WTC11 (cell line): ENCODE measurements around the gene KLB. TPM values are rescaled to one million over a fixed set of nuclear protein-coding genes. Genes with fewer than 3 reads are reported as not detected.
A peak's percentile ranks its signal among the peaks of the same experiment; 100 is the strongest.

Source experiments
- ATAC-seq: fragments of 200-7000 bp; cut with Tn5 transposase; 2 replicates; pipeline ENCODE4 v1.10.0; 2021; ENCODE audit warnings: mild to moderate bottlenecking, moderate library complexity
- CTCF ChIA-PET: fragments of 300-600 bp; sonication (Branson Sonifier 250); formaldehyde crosslinking; loops from one replicate; lab custom pipeline; 2021; ENCODE audit warnings: antibody characterized with exemption; lab: Charles Lee
- POLR2A ChIA-PET: fragments of 350-600 bp; sonication (Branson Sonifier 250); formaldehyde crosslinking; loops from one replicate; lab custom pipeline; 2021; ENCODE audit warnings: antibody characterized with exemption; lab: Charles Lee
- DNase-seq: peaks from one replicate; pipeline ENCODE4 v3.0.0; 2021; ENCODE audit warnings: low spot score
- H3K27ac Mint-ChIP-seq: 2 replicates; pipeline ENCODE4 v1.8.0; 2021; ENCODE audit warnings: mixed read lengths
- H3K27me3 Mint-ChIP-seq: 2 replicates; pipeline ENCODE4 v1.8.0; 2021; ENCODE audit warnings: low read depth, mild to moderate bottlenecking, moderate library complexity, mixed read lengths
- H3K36me3 Mint-ChIP-seq: 2 replicates; pipeline ENCODE4 v1.8.0; 2021; ENCODE audit warnings: mixed read lengths
- H3K4me1 Mint-ChIP-seq: 2 replicates; pipeline ENCODE4 v1.8.0; 2022; ENCODE audit warnings: mixed read lengths
- H3K4me3 Mint-ChIP-seq: 2 replicates; pipeline ENCODE4 v1.8.0; 2021; ENCODE audit warnings: mild to moderate bottlenecking, moderate library complexity, mixed read lengths
- H3K9me3 Mint-ChIP-seq: 2 replicates; pipeline ENCODE4 v1.8.0; 2021; ENCODE audit warnings: mixed read lengths
- FOXK1 ChIP-seq: sonication (generic); formaldehyde crosslinking; IDR thresholded peaks from 2 replicates; pipeline ENCODE4 v1.8.0; 2022; ENCODE audit warnings: mild to moderate bottlenecking, moderate library complexity, missing genetic modification reagents
- JAZF1 ChIP-seq: fragments of 250-450 bp; sonication (Bioruptor Pico); IDR thresholded peaks from 2 replicates; pipeline ENCODE4 v1.9.0; 2021; ENCODE audit warnings: moderate library complexity, mild to moderate bottlenecking, inconsistent platforms
- JUN ChIP-seq: sonication (generic); formaldehyde crosslinking; IDR thresholded peaks from 2 replicates; pipeline ENCODE4 v1.8.0; 2023; ENCODE audit warnings: mild to moderate bottlenecking, missing genetic modification reagents
- RORB ChIP-seq: fragments of 250-450 bp; sonication (Bioruptor Pico); IDR thresholded peaks from 2 replicates; pipeline ENCODE4 v1.9.0; 2021; ENCODE audit warnings: mild to moderate bottlenecking
- SMAD3 ChIP-seq: sonication (generic); formaldehyde crosslinking; IDR thresholded peaks from 2 replicates; pipeline ENCODE4 v1.8.0; 2022; ENCODE audit warnings: missing genetic modification reagents, mild to moderate bottlenecking, borderline replicate concordance
- TEAD1 ChIP-seq: sonication (generic); formaldehyde crosslinking; IDR thresholded peaks from 2 replicates; pipeline ENCODE4 v1.8.0; 2022; ENCODE audit warnings: mild to moderate bottlenecking, missing genetic modification reagents
- TP53 ChIP-seq: sonication (generic); formaldehyde crosslinking; IDR thresholded peaks from 2 replicates; pipeline ENCODE4 v1.8.1; 2023; ENCODE audit warnings: mild to moderate bottlenecking, missing genetic modification reagents
- ZBTB21 ChIP-seq: sonication (generic); formaldehyde crosslinking; IDR thresholded peaks from 2 replicates; pipeline ENCODE4 v1.8.1; 2023; ENCODE audit warnings: mild to moderate bottlenecking, missing genetic modification reagents, borderline replicate concordance
- ZNF121 ChIP-seq: sonication (generic); formaldehyde crosslinking; IDR thresholded peaks from 2 replicates; pipeline ENCODE4 v1.8.0; 2023; ENCODE audit warnings: missing genetic modification reagents
- ZNF416 ChIP-seq: fragments of 250-450 bp; sonication (Bioruptor Pico); IDR thresholded peaks from 2 replicates; pipeline ENCODE4 v1.9.0; 2021; ENCODE audit warnings: mild to moderate bottlenecking, inconsistent platforms
- total RNA-seq: library from RNA; stranded (reverse); gene quantifications from 3 replicates; pipeline ENCODE4 v1.2.3, GENCODE V29; 2021
- TF ChIP-seq, protein P1 (sequence below): sonication (generic); formaldehyde crosslinking; IDR thresholded peaks from 2 replicates; pipeline ENCODE4 v1.8.1; 2022; ENCODE audit warnings: missing genetic modification reagents, borderline replicate concordance
- TF ChIP-seq, protein P2 (sequence below): sonication (generic); formaldehyde crosslinking; IDR thresholded peaks from 2 replicates; pipeline ENCODE4 v1.8.1; 2022; ENCODE audit warnings: low read depth, missing genetic modification reagents, borderline replicate concordance
- TF ChIP-seq, protein P3 (sequence below): sonication (generic); formaldehyde crosslinking; IDR thresholded peaks from 2 replicates; pipeline ENCODE4 v1.8.1; 2023; ENCODE audit warnings: mild to moderate bottlenecking, missing genetic modification reagents
- TF ChIP-seq, protein P4 (sequence below): fragments of 250-450 bp; sonication (Bioruptor Pico); conservative IDR thresholded peaks from 2 replicates; pipeline ENCODE4 v1.9.0; 2021; ENCODE audit warnings: mild to moderate bottlenecking
- TF ChIP-seq, protein P5 (sequence below): sonication (generic); formaldehyde crosslinking; IDR thresholded peaks from 2 replicates; pipeline ENCODE4 v1.8.0; 2022; ENCODE audit warnings: mild to moderate bottlenecking, missing genetic modification reagents
- TF ChIP-seq, protein P6 (sequence below): sonication (generic); formaldehyde crosslinking; IDR thresholded peaks from 2 replicates; pipeline ENCODE4 v1.8.1; 2022; ENCODE audit warnings: mild to moderate bottlenecking, missing genetic modification reagents, moderate library complexity, borderline replicate concordance

KLB gene
- total RNA-seq, 1 experiment from 2014 or later, result not detected

DNA sequence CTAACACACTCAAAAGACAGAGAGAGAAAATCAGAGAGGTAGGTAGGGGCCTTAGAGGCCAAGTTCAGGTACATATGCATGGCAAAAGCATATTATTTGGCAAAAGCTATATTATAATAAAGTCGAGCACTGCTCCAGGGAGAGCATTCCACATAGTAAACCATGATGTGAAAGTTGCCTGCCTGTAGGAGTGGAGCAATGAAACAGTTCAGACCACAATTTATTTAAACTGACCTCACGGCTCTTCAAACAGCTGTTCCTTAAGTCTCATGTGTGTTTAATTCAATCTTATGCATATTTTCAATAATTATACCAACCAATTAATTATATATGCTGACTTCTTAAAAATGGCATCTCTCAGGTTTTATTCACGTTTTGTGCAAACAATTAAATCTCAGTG, 43.9 kb upstream of the KLB start (continued):
- TF ChIP-seq, protein P1, sequence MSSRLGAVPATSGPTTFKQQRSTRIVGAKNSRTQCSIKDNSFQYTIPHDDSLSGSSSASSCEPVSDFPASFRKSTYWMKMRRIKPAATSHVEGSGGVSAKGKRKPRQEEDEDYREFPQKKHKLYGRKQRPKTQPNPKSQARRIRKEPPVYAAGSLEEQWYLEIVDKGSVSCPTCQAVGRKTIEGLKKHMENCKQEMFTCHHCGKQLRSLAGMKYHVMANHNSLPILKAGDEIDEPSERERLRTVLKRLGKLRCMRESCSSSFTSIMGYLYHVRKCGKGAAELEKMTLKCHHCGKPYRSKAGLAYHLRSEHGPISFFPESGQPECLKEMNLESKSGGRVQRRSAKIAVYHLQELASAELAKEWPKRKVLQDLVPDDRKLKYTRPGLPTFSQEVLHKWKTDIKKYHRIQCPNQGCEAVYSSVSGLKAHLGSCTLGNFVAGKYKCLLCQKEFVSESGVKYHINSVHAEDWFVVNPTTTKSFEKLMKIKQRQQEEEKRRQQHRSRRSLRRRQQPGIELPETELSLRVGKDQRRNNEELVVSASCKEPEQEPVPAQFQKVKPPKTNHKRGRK (CRISPR knock-in tag), result no peak
- TF ChIP-seq, all 79 proteins: peak for 0

DNA sequence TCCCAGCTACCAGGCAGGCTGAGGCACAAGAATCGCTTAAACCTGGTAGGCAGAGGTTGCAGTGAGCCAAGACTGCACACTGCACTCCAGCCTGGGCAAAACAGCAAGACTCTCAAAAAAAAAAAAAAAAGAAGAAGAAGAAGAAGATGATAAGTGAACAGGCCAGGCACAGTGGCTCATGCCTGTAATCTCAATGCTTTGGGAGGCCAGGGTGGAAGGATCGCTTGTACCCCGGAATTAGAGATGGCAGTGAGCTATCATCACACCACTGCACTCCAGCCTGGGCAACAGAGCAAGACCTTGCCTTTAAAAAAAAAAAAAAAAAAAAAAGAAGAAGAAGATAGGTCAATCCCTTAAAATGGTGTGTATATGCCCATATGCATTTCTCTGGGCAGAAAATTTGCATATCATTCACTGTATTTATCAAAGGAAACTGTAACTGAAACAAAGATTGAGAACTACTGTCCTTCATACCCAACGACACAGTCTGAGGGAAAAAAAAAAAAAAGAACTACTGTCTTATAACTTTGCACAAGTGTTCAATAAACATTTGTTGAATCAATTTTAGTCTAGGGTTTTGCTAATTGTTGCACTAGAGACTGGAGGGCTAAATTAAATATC, 42.8 kb upstream of the KLB start:
- Mint-ChIP-seq H3K27me3 (peaks cover 27% of the 10 kb centered on the region), H3K27ac (no peak overlapping the region), H3K4me1 (peaks cover 8% of the 10 kb centered on the region), H3K9me3 (no peaks in the 10 kb centered on the region; the same call in 1 of the 2 replicates), H3K36me3 (no peaks in the 10 kb centered on the region; the same call in 1 of the 2 replicates), H3K4me3 (0 out of 2 replicates have a peak overlapping the region, but pooled peaks have one; percentile 43)
- TF ChIP-seq ZNF416 (CRISPR knock-in tag), result no peak
- TF ChIP-seq ZNF121, result 0 out of 2 replicates have a peak, but pooled peaks have one; percentile 8
- DNase-seq (no peak), ATAC-seq (no peak)
- ChIA-PET POLR2A (interaction anchor here (0.6 to 0.7 kb wide), 2 partner anchors 275 to 513 kb away, joined by 3 to 5 read pairs; partner anchors contain the start of gene SMIM14), CTCF (no interaction called here)

DNA sequence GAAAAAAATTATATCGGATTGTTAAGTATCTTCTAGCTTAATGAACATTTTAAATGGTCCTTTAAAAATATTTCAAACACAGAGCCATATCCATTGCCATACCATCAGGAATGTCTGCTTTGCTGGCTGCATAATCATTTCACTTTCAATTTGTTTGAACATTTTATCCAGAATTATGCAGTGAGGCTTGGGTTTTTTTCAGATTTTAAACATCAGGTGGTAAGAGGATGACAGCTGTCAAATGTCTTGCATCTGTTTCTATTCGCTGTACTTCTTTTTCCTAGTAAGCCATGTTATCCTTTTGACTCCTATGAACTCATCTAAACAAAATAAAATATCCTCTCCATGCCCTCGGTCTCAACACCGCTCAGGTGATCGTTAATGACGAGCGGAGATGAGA, 41.4 kb upstream of the KLB start:
- peaks cover 3% of the 10 kb centered on the region for H3K36me3 Mint-ChIP-seq
- peak overlapping the region; percentile 94 for H3K27ac Mint-ChIP-seq
- H3K4me1 Mint-ChIP-seq, result peaks cover 8% of the 10 kb centered on the region
- peaks cover 37% of the 10 kb centered on the region for H3K27me3 Mint-ChIP-seq
- CTCF ChIA-PET, result interaction anchor here (0.6 kb wide), 1 partner anchor 11 kb away, joined by 3 read pairs; no protein-coding TSS in a partner anchor
- no peak for TF ChIP-seq ZBTB21 (CRISPR knock-in tag)
- no peak for ATAC-seq
- H3K4me3 Mint-ChIP-seq, result peak overlapping the region; percentile 97
- no peak for DNase-seq
- POLR2A ChIA-PET, result interaction anchor here (2.1 kb wide), 1 partner anchor 94 kb away, joined by 6 read pairs; the partner anchor contains the start of genes LIAS and RPL9
- H3K9me3 Mint-ChIP-seq, result peaks cover 9% of the 10 kb centered on the region

DNA sequence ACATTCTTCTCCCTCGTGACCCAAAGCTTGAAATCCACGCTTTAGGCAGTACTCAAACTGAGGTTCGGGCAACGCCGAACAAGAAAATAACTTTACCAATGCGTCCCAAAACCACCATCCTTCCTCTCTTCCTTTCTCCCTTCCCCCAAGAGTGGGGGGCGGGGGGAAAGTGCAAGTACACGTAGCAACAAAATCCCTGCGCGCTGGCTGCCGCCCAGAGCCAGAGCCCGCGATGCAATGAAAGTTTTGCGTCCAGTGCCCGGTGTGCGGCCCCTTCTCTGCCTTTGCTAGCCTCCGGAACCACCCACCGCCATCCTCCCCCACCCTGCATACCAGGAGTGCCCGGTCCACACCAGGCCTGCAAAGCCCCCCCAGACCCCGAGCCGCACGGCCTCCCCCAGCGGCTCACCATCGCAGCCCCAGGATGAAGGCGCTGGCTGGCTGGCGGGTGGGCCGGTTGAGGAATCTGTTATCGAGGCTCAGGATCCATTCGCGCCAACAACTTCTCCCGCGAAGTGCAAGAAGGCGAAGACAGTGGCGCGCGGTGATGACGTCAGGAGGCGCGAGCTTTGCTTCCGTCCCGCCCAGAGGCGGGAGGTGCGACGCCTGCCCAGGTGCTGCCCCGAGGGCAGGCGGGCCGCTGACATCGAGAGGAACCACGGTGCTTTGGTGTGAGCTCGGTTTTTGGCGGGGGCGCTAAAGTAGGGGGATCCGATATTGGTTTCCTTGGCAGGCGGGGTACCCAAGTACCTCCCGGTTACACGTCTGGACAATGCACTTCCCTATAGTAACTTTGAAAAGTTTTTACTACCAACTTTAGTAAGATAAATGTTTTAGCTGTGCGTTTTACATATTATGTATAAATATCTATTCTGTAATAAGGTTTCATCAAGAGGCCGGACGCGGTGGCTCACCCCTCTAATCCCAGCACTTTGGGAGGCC, 40.6 kb upstream of the KLB start, which contains the start of gene RFC1:
Gene RFC1 (minus strand): TSS at position 533 of the 942 bp plus-strand sequence. CDS start 121 bp downstream, at position 412.
- ATAC-seq (peak; percentile 94), DNase-seq (peak; percentile 95)
- Mint-ChIP-seq H3K4me1 (peaks cover 8% of the 10 kb centered on the region), H3K27ac (peak within 1 kb of the TSS; percentile 94), H3K36me3 (peaks cover 8% of the 10 kb centered on the region), H3K4me3 (peak within 1 kb of the TSS; percentile 97), H3K9me3 (peaks cover 16% of the 10 kb centered on the region), H3K27me3 (peaks cover 42% of the 10 kb centered on the region)
- POLR2A ChIA-PET, result interaction anchor here (0.5 to 2.1 kb wide), 4 partner anchors 12 to 690 kb away, joined by 3 to 6 read pairs (median 3); partner anchors contain the start of genes LIAS and RPL9
- CTCF ChIA-PET, result interaction anchor here (0.6 to 1.5 kb wide), 3 partner anchors 61 to 111 kb away, joined by 3 to 5 read pairs (median 3); no protein-coding TSS in a partner anchor
- TF ChIP-seq, protein P2, sequence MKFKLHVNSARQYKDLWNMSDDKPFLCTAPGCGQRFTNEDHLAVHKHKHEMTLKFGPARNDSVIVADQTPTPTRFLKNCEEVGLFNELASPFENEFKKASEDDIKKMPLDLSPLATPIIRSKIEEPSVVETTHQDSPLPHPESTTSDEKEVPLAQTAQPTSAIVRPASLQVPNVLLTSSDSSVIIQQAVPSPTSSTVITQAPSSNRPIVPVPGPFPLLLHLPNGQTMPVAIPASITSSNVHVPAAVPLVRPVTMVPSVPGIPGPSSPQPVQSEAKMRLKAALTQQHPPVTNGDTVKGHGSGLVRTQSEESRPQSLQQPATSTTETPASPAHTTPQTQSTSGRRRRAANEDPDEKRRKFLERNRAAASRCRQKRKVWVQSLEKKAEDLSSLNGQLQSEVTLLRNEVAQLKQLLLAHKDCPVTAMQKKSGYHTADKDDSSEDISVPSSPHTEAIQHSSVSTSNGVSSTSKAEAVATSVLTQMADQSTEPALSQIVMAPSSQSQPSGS (CRISPR knock-in tag), result peak; percentile 98
- TF ChIP-seq TP53 (CRISPR knock-in tag) (peak; percentile 99), JUN (CRISPR knock-in tag) (peak; percentile 98), JAZF1 (CRISPR knock-in tag) (no peak), RORB (CRISPR knock-in tag) (no peak), TEAD1 (CRISPR knock-in tag) (peak; percentile 100), SMAD3 (peak; percentile 99), ZNF416 (CRISPR knock-in tag) (no peak), FOXK1 (CRISPR knock-in tag) (peak; percentile 99)
- TF ChIP-seq, protein P3, sequence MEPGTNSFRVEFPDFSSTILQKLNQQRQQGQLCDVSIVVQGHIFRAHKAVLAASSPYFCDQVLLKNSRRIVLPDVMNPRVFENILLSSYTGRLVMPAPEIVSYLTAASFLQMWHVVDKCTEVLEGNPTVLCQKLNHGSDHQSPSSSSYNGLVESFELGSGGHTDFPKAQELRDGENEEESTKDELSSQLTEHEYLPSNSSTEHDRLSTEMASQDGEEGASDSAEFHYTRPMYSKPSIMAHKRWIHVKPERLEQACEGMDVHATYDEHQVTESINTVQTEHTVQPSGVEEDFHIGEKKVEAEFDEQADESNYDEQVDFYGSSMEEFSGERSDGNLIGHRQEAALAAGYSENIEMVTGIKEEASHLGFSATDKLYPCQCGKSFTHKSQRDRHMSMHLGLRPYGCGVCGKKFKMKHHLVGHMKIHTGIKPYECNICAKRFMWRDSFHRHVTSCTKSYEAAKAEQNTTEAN (CRISPR knock-in tag), result peak; percentile 98
- TF ChIP-seq, protein P4, sequence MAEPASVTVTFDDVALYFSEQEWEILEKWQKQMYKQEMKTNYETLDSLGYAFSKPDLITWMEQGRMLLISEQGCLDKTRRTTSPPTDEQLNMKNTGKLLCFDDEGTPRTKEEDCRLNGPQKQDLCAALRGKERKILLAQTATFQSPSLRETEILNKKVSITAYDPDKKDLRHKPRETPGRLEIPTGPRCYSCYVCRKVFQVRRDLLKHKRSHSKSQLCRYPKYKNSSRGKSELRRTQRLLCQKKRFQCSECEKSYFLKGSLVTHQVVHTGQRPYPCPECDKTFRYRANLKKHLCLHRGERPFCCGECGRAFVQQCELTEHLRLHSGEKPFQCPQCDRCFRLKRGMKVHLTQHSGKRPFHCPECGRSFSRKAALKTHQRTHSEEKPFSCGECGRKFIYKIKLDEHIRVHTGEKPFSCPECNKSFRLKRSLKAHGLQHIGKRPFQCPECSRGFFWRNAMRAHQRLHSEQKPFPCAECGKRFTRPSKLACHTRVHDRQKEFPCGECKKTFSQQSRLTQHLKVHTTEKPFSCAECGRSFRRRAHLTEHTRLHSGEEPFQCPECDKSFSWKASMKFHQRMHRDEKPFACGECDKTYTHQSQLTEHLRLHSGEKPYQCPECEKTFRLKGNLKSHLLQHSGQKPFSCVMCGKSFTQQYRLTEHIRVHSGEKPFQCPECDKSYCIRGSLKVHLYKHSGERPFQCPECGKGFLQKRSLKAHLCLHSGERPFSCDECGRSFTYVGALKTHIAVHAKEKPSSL (CRISPR knock-in tag), result no peak
- TF ChIP-seq, protein P5, sequence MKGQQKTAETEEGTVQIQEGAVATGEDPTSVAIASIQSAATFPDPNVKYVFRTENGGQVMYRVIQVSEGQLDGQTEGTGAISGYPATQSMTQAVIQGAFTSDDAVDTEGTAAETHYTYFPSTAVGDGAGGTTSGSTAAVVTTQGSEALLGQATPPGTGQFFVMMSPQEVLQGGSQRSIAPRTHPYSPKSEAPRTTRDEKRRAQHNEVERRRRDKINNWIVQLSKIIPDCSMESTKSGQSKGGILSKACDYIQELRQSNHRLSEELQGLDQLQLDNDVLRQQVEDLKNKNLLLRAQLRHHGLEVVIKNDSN, result peak; percentile 91
- TF ChIP-seq, protein P6, sequence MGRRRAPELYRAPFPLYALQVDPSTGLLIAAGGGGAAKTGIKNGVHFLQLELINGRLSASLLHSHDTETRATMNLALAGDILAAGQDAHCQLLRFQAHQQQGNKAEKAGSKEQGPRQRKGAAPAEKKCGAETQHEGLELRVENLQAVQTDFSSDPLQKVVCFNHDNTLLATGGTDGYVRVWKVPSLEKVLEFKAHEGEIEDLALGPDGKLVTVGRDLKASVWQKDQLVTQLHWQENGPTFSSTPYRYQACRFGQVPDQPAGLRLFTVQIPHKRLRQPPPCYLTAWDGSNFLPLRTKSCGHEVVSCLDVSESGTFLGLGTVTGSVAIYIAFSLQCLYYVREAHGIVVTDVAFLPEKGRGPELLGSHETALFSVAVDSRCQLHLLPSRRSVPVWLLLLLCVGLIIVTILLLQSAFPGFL (CRISPR knock-in tag), result peak; percentile 89
